Gastroesophageal sphincter (tissue), 3 donors: ENCODE measurements around the gene TCF7L2.

Experiments
- CTCF ChIP-seq, 4 experiments: fragments of 200-600 bp in 2 of 4; fragments of 450-650 bp in 2 of 4; sonication (generic) in 1 of 4; IDR thresholded peaks; one replicate each; pipeline ENCODE4 v1.5.1; 2017 to 2019; ENCODE audit warnings: antibody characterized with exemption in 4 of 4, mild to moderate bottlenecking in 2 of 4, moderate library complexity in 2 of 4
- EP300 ChIP-seq: sonication (generic); formaldehyde crosslinking; IDR thresholded peaks from one replicate; pipeline ENCODE4 v1.6.1; 2017; ENCODE audit warnings: antibody characterized with exemption, mild to moderate bottlenecking

- TF ChIP-seq EP300: no peak
- no peak for TF ChIP-seq CTCF (IDR thresholded peaks at IDR 0.05)
Measured at GRCh38 chr10:112956631-112957350, 6.7 kb downstream of the TCF7L2 start.
